HepG2 (cell line): ENCODE measurements around the gene AANAT. TPM values are rescaled to one million over a fixed set of nuclear protein-coding genes. Genes with fewer than 3 reads are reported as not detected.

Experiments used
- ATAC-seq: fragments of 200-7000 bp; cut with Tn5 transposase; 3 replicates; pipeline ENCODE4 v1.9.1; 2020; ENCODE audit warnings: mild to moderate bottlenecking, moderate library complexity
- BruUV-seq: library from RNA; stranded (reverse); fragments of 400-500 nt; replicated peaks from 2 replicates; lab custom pipeline; 2021; lab: Mats Ljungman, UMichigan
- CTCF ChIA-PET: fragments of 300-600 bp; formaldehyde crosslinking; extraction: SDS; loops from one replicate; lab custom pipeline; 2021; ENCODE audit warnings: low total read pairs, inconsistent platforms, low intra/inter-chr PET ratio; lab: Yijun Ruan, JAX
- POLR2A ChIA-PET: fragments of 350-600 bp; sonication (Branson Sonifier 250); formaldehyde crosslinking; loops from one replicate; lab custom pipeline; 2020; ENCODE audit warnings: antibody characterized with exemption, inconsistent platforms; lab: Yijun Ruan, JAX
- DNase-seq: peaks from one replicate; pipeline ENCODE4 v3.0.0-alpha.2; 2015; ENCODE audit warnings: low spot score
- FAIRE-seq: peaks from 3 replicates; lab custom pipeline; 2011; peaks lifted over from hg19 to GRCh38; lab: Jason Lieb, UNC
- H2AFZ ChIP-seq: one replicate; pipeline ENCODE4 v1.6.1; 2011; ENCODE audit warnings: low read length, inconsistent platforms
- H3K27ac ChIP-seq: fragments of 300-600 bp; 3 replicates; pipeline ENCODE4 v1.8.0; 2011; ENCODE audit warnings: mixed run types, mild to moderate bottlenecking, mixed read lengths, low read length, inconsistent platforms; ENCODE audit not compliant: insufficient read depth; ENCODE audit errors: extremely low read length
- H3K27me3 ChIP-seq, 2 experiments: fragments of 200-600 bp in 1 of 2; 2 replicates in 1 of 2; 3 replicates in 1 of 2; pipeline versions ENCODE4 v1.6.0 to v1.8.0; 2011; ENCODE audit warnings: low read length in 2 of 2, mild to moderate bottlenecking in 2 of 2, moderate library complexity in 2 of 2, inconsistent platforms in 1 of 2; ENCODE audit not compliant: insufficient read depth in 2 of 2, control insufficient read depth in 1 of 2
- H3K36me3 ChIP-seq, 2 experiments: fragments of 200-600 bp in 1 of 2; replicated peaks in 1 of 2; 2 replicates in 1 of 2; 3 replicates in 1 of 2; pipeline versions ENCODE4 v1.5.1 to v1.8.0; 2011; ENCODE audit warnings: low read length in 2 of 2, inconsistent platforms in 1 of 2; ENCODE audit not compliant: insufficient read depth in 2 of 2, control insufficient read depth in 1 of 2
- H3K4me1 ChIP-seq: 2 replicates; pipeline ENCODE4 v1.5.1; 2012; ENCODE audit warnings: low read length, inconsistent platforms; ENCODE audit not compliant: insufficient read depth
- H3K4me2 ChIP-seq: 2 replicates; pipeline ENCODE4 v1.6.0; 2011; ENCODE audit warnings: low read depth, low read length, inconsistent platforms
- H3K4me3 ChIP-seq, 3 experiments: fragments of 200-600 bp in 1 of 3; sonication (generic), shearing (Covaris generic) in 1 of 3; replicated peaks in 1 of 3; 2 replicates each; pipeline ENCODE4 v1.5.1; 2011 to 2016; ENCODE audit warnings: low read length in 3 of 3, inconsistent platforms in 2 of 3, low read depth in 2 of 3, mild to moderate bottlenecking in 2 of 3, control low read depth in 1 of 3, mixed read lengths in 1 of 3; ENCODE audit not compliant: insufficient read depth in 1 of 3
- H3K79me2 ChIP-seq: one replicate; pipeline ENCODE4 v1.6.1; 2011; ENCODE audit warnings: low read length, inconsistent platforms; ENCODE audit not compliant: insufficient read depth
- H3K9ac ChIP-seq: 2 replicates; pipeline ENCODE4 v1.6.0; 2011; ENCODE audit warnings: mild to moderate bottlenecking, low read depth, low read length, inconsistent platforms; ENCODE audit not compliant: insufficient read depth
- H3K9me3 ChIP-seq: 2 replicates; pipeline ENCODE4 v1.5.1; 2012; ENCODE audit warnings: mild to moderate bottlenecking, low read length
- H4K20me1 ChIP-seq: 2 replicates; pipeline ENCODE4 v1.6.0; 2011; ENCODE audit warnings: inconsistent platforms, mild to moderate bottlenecking, low read length, moderate library complexity; ENCODE audit not compliant: insufficient read depth
- SAFB2 ChIP-seq: sonication (generic); formaldehyde crosslinking; IDR thresholded peaks from 2 replicates; pipeline ENCODE4 v1.5.1; 2020; ENCODE audit warnings: missing genetic modification reagents, low read depth, mild to moderate bottlenecking, borderline replicate concordance
- TFDP2 ChIP-seq: sonication (generic); formaldehyde crosslinking; IDR thresholded peaks from 2 replicates; pipeline ENCODE4 v1.4.0; 2020; ENCODE audit warnings: missing genetic modification reagents
- ZNF629 ChIP-seq: sonication (generic); formaldehyde crosslinking; conservative IDR thresholded peaks from 2 replicates; pipeline ENCODE4 v1.5.0; 2020; ENCODE audit warnings: missing genetic modification reagents
- WGBS: methylation state at CpG from one replicate; pipeline ENCODE4 v1.1.6; 2017; ENCODE audit warnings: low lambda C conversion rate; 5-methylcytosine and 5-hydroxymethylcytosine counted together
- in situ Hi-C: cut with HindIII; loops from 2 replicates; pipeline ENCODE4 v1.10.0; 2017; ENCODE audit warnings: low pct_unique_long_range_greater_than_20kb; ENCODE audit not compliant: extremely low pct_ligation_motif_present
- intact Hi-C: fragments of 100-400 bp; cut with micrococcal nuclease; formaldehyde crosslinking; loops from one replicate; pipeline ENCODE4 v1.10.0; 2022; ENCODE audit not compliant: unreplicated experiment
- polyA plus RNA-seq, 8 experiments: library from polyadenylated mRNA; depleted of rRNA in 3 of 8; stranded (reverse) in 7 of 8; unstranded in 1 of 8; fragments of >200 nt; fragmentation: Illumina TruSeq in 4 of 8; extraction: Trizol in 4 of 8; gene quantifications; 2 replicates each; pipeline versions ENCODE4 v1.2.1 to v1.2.3, GENCODE V29; 2011 to 2016; ENCODE audit warnings: low read depth in 4 of 8, missing spikeins in 1 of 8, mixed read lengths in 1 of 8; ENCODE audit not compliant: insufficient read depth in 1 of 8
- total RNA-seq, 5 experiments: library from RNA; depleted of rRNA; stranded (reverse); fragments of >200 nt; fragmentation: Illumina TruSeq; extraction: Trizol; gene quantifications; 2 replicates each; pipeline ENCODE4 v1.2.3, GENCODE V29; 2016; ENCODE audit warnings: low read depth in 1 of 5

The AANAT gene
- total and polyA plus RNA-seq, 2 of the 13 experiments (the other 11 are each of a cell fraction or from before 2014, with no cell fraction given), result 0.07 TPM; not detected in 1

GRCh38 chr17:76468634-76469010, 1.2 kb downstream of the AANAT start:
- CTCF ChIA-PET, result interaction anchor here (4.0 kb wide), 1 partner anchor 37 kb away, joined by 86 read pairs; no protein-coding TSS in a partner anchor

More at GRCh38 chr17:76468634-76469010, 1.2 kb downstream of the AANAT start:
- FAIRE-seq, result no peak
- Histone ChIP-seq H4K20me1 (no peaks in the 10 kb centered on the region), H3K9me3 (no peaks in the 10 kb centered on the region), H3K4me2 (no peak overlapping the region), H3K27ac (no peak overlapping the region), H3K4me1 (peaks cover 36% of the 10 kb centered on the region), H2AFZ (no peak overlapping the region), H3K79me2 (no peaks in the 10 kb centered on the region), H3K36me3 (peaks cover 0 to 6% of the 10 kb centered on the region in 2 experiments; a peak in 1 of 5 replicates), H3K4me3 (no peak overlapping the region), H3K27me3 (peaks cover 0 to 9% of the 10 kb centered on the region in 2 experiments; a peak in 2 of 5 replicates), H3K9ac (no peak overlapping the region)
- intact Hi-C loops, result no loop called here
- TF ChIP-seq ZNF629 (no peak), TFDP2 (no peak), SAFB2 (no peak)
- WGBS, result 78% methylated on average over 5 of the region's 14 CpGs
- no peak for ATAC-seq
- POLR2A ChIA-PET, result interaction anchor here (2.7 kb wide), 1 partner anchor 31 kb away, joined by 31 read pairs; the partner anchor contains the start of gene RHBDF2
- no peak for DNase-seq
- BruUV-seq, result no TSS peak
- in situ Hi-C loops, result loop anchor here (5.0 kb wide), 1 partner anchor 39 kb away; no protein-coding TSS in a partner anchor
